DOHH2 (cell line): Measurements from ENCODE around the gene ACSS3.

Source experiments
- EZH2phosphoT487 ChIP-seq: fragments of 200-600 bp; sonication (generic); IDR thresholded peaks from 2 replicates; pipeline ENCODE4 v1.6.1; 2017; ENCODE audit warnings: borderline replicate concordance, mild to moderate bottlenecking, antibody characterized with exemption, low read length, moderate library complexity, mixed read lengths
- TF ChIP-seq, protein P1 (sequence below): fragments of 200-600 bp; sonication (generic); IDR thresholded peaks from one replicate; pipeline ENCODE4 v1.5.1; 2014; ENCODE audit warnings: antibody characterized with exemption, mild to moderate bottlenecking, low read depth, low read length; ENCODE audit not compliant: poor library complexity, severe bottlenecking

DNA sequence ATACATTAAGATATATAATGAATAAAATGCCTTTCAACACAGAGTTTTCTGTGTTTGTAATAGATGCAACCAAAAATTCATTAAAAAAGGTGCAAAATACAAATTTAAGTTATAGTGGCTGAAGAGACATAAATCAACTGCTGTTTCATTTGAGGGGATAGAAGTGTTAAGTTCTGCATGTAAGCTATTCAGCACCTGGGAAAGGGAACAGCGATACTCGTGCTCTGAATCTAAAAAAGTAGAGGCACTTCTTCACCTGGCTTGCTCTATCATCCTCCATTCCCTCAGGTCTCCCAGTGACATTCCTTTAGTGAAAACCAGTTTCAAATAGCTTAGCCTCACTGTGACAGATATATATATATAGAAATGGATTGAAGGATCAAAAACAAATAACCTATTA lies 222.6 kb downstream of the ACSS3 start:
- TF ChIP-seq, protein P1, sequence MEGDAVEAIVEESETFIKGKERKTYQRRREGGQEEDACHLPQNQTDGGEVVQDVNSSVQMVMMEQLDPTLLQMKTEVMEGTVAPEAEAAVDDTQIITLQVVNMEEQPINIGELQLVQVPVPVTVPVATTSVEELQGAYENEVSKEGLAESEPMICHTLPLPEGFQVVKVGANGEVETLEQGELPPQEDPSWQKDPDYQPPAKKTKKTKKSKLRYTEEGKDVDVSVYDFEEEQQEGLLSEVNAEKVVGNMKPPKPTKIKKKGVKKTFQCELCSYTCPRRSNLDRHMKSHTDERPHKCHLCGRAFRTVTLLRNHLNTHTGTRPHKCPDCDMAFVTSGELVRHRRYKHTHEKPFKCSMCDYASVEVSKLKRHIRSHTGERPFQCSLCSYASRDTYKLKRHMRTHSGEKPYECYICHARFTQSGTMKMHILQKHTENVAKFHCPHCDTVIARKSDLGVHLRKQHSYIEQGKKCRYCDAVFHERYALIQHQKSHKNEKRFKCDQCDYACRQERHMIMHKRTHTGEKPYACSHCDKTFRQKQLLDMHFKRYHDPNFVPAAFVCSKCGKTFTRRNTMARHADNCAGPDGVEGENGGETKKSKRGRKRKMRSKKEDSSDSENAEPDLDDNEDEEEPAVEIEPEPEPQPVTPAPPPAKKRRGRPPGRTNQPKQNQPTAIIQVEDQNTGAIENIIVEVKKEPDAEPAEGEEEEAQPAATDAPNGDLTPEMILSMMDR: no peak
- no peak for TF ChIP-seq EZH2phosphoT487
